Activated T-cell treated with anti-CD3 and anti-CD28 coated beads, Interleukin-2, amount 50 U/mL, for 24 hours (primary cell): ENCODE measurements around the gene ATP2C2.
"Not testable (repeated sequence)": the region's sequence is repeated elsewhere in the genome, so short reads cannot be mapped to it uniquely, and the experiment has no call there.

ENCODE experiments used
- DNase-seq: peaks from one replicate; pipeline ENCODE4 v3.0.0-alpha.2; 2020
- H3K27ac Mint-ChIP-seq: 2 replicates; pipeline ENCODE4 v1.8.0; 2020; ENCODE audit warnings: mild to moderate bottlenecking, mixed read lengths
- H3K27me3 Mint-ChIP-seq: 2 replicates; pipeline ENCODE4 v1.8.0; 2020; ENCODE audit warnings: mixed read lengths
- H3K36me3 Mint-ChIP-seq: 2 replicates; pipeline ENCODE4 v1.8.0; 2020; ENCODE audit warnings: low read depth, mixed read lengths
- H3K4me1 Mint-ChIP-seq: 2 replicates; pipeline ENCODE4 v1.8.0; 2020; ENCODE audit warnings: low read depth, mixed read lengths
- H3K4me3 Mint-ChIP-seq: 2 replicates; pipeline ENCODE4 v1.8.0; 2020; ENCODE audit warnings: mild to moderate bottlenecking, moderate library complexity, mixed read lengths
- H3K9me3 Mint-ChIP-seq: 2 replicates; pipeline ENCODE4 v1.8.0; 2020; ENCODE audit warnings: mixed read lengths

The ATP2C2 gene

DNA sequence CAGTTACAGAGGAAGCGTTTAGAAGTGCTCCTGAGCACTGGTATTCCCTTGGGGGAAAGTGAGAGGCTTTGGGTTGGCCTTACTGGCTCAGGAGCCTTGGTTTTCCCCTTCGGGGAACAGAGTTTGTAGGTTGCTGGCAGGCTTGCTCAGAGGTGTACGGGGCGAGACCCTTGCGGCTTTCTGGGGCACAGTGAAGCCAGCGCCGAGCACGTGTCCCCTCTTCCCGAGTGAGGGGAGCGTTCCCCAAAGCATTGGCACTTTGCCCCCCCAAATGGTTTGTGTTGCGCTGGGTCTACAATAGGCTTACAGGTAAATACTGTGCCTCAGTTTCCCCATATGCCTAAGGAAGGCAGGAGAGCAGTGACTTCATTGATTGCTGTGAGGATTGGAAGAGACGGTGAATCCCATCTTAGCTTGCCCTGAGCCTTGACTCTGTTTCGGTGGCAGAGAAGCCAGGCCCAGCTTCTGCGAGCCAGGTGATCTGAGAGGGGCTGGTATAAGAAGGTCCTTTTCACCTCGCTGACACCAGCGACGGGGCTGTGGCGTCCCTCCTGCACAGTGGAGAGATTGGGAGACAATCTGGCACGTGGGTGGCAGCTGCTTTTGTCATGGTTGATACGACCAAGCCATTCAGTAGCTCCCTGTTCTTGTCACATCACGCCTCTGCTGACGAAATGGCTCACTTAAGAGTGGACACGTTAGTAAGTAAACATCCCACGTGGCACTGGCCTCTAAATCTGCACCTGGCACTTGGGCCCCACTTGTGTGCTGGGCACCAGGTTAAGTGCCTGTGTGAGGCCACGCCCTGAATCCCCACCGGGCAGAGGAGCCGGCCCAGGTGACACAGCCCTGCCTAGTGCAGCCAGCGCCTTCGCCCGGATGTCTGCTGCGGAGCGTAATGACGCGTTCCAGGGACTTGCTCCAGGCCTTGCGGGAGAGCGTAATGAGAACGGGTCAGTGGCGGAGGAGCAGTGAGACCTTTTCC, 81.1 kb downstream of the ATP2C2 start:
- peak; percentile 15 for DNase-seq
- Mint-ChIP-seq H3K4me1 (no peaks in the 10 kb centered on the region), H3K9me3 (no peaks in the 10 kb centered on the region), H3K27me3 (peaks cover 10% of the 10 kb centered on the region), H3K36me3 (no peaks in the 10 kb centered on the region), H3K4me3 (no peak overlapping the region), H3K27ac (no peak overlapping the region)

DNA sequence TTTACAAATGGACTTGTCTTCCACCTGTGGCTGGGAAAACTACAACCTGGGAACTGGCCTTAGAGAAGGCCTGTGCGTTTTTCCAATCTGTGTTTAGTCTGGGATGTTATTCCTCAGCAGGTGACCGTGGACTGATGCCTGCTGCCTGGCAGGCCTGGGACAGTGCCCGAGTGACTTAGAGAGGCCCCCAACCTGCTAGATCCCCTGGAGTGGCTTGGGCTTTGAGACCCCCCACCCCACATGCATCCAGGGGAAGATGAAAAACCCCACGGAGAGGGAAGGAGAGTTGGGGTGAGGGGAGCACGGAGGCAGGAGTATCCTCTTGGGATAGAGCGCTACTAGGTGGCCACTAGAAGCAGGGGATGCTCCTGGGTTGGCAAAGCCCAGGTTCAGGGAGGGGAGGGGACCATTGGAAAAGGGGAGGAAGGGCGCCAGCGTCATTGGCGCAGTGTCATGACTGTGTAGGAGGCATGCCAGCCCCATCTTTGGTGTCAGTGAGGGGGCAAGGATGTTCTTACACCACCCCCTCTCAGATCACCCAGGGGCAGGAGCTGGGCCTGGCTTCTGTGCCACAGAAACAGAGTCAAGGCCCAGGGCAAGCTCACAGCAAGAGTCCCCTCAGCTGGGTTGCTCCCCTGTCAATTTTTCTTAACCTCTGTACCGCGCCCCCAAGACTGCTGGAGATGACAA, 82.0 kb downstream of the ATP2C2 start:
- no peaks in the 10 kb centered on the region for H3K4me1 Mint-ChIP-seq
- no peak overlapping the region for H3K4me3 Mint-ChIP-seq
- DNase-seq, result peak; percentile 7
- H3K36me3 Mint-ChIP-seq, result no peaks in the 10 kb centered on the region
- H3K9me3 Mint-ChIP-seq, result no peaks in the 10 kb centered on the region
- no peak overlapping the region for H3K27ac Mint-ChIP-seq
- H3K27me3 Mint-ChIP-seq, result peaks cover 4% of the 10 kb centered on the region

DNA sequence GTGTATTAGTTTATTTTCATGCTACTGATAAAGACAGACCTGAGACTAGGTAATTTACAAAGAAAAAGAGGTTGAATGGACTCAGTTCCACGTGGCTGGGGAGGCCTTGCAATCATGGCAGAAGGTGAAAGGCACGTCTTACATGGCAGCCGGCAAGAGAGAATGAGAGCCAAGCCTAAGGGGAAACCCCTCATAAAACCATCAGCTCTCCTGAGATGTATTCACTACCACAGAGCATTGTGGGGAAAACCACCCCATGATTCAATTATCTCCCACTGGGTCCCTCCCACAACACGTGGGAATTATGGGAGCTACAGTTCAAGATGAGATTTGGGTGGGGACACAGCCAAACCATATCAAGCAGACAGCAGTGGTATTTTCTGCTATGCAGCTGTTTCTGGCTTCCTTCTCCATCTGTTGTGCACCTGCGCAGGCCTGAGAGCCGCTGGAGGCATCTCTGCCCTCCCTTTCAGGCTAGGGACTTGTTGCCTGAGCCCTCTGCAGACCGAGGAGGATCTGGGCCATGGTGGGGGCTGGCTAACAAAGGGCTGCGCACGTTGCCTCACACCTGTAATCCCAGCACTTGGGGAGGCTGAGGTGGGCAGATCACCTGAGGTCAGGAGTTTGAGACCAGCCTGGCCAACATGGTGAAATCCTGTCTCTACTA, 82.8 kb downstream of the ATP2C2 start:
- not testable (repeated sequence) for H3K27me3 Mint-ChIP-seq, H3K27ac Mint-ChIP-seq, H3K9me3 Mint-ChIP-seq, H3K4me3 Mint-ChIP-seq, H3K36me3 Mint-ChIP-seq, H3K4me1 Mint-ChIP-seq
- DNase-seq, result peak; percentile 7

DNA sequence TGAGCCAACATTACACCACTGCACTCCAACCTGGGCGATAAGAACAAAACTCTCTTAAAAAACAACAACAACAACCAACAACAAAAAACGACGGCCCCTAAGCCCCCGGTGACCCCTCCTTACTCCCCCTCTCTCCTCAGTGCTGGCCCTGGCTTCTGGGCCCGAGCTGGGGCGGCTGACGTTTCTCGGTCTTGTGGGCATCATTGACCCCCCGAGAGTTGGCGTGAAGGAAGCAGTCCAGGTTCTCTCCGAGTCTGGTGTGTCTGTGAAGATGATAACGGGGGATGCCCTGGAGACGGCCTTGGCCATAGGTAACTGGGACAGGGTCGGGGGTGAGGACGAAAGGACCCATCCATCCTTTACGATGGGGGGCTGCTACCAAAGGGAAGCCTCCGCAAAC, 83.4 kb downstream of the ATP2C2 start:
- peak; percentile 6 for DNase-seq
- Mint-ChIP-seq H3K36me3 (no peaks in the 10 kb centered on the region), H3K27me3 (no peaks in the 10 kb centered on the region), H3K9me3 (no peaks in the 10 kb centered on the region), H3K4me3 (no peak overlapping the region), H3K4me1 (no peaks in the 10 kb centered on the region), H3K27ac (no peak overlapping the region)

DNA sequence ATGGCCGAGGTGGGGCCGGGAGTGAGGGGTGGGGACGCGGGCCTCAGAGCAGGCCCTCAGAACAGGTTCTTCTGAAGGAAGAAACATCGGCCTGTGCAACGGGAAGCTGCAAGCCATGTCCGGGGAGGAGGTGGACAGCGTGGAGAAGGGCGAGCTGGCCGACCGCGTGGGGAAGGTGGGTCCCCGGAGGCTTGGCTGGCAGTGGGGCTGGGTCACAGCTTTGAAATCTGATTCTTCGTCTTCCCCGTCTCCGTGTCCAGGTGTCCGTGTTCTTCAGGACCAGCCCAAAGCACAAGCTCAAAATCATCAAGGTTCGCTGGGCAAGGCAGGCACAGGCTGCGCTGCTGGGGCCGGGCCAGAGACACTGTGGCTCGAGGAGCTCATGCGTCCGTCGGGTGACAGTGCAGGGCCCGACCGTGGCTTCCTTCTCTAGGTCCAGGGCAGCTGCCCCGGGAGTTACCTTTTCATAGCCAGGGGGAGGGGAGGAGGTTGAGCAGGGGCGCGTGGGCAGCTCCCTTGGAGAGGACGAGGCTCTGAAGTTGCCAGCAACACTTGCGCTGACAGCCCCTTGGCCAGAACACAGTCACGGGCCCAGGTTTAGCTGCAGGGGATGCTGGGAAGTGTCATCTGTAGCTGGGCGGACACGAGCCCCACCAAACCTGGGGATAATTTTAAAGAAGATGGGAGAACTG, 84.9 kb downstream of the ATP2C2 start:
- H3K4me3 Mint-ChIP-seq, result no peak overlapping the region
- H3K36me3 Mint-ChIP-seq, result no peaks in the 10 kb centered on the region
- no peaks in the 10 kb centered on the region for H3K9me3 Mint-ChIP-seq
- H3K27me3 Mint-ChIP-seq, result no peaks in the 10 kb centered on the region
- H3K4me1 Mint-ChIP-seq, result no peaks in the 10 kb centered on the region
- DNase-seq, result peak; percentile 16
- H3K27ac Mint-ChIP-seq, result no peak overlapping the region

DNA sequence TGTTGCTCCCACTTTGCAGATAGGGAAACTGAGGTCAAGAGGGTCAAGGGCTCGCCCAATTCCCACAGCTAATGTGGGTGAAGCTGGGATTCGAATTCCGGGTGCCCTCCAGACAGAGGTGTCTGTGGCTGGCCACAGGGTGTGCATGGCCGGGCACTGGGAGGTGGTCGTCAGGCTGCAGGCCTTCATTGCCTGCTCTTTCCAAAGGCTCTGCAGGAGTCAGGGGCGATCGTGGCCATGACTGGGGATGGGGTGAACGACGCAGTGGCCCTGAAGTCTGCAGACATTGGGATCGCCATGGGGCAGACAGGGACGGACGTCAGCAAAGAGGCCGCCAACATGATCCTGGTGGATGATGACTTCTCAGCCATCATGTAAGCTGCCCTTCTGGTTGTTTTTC, 86.3 kb downstream of the ATP2C2 start:
- DNase-seq, result no peak
- Mint-ChIP-seq H3K36me3 (no peaks in the 10 kb centered on the region), H3K4me3 (no peak overlapping the region), H3K27me3 (no peaks in the 10 kb centered on the region), H3K9me3 (no peaks in the 10 kb centered on the region), H3K4me1 (no peaks in the 10 kb centered on the region), H3K27ac (no peak overlapping the region)

DNA sequence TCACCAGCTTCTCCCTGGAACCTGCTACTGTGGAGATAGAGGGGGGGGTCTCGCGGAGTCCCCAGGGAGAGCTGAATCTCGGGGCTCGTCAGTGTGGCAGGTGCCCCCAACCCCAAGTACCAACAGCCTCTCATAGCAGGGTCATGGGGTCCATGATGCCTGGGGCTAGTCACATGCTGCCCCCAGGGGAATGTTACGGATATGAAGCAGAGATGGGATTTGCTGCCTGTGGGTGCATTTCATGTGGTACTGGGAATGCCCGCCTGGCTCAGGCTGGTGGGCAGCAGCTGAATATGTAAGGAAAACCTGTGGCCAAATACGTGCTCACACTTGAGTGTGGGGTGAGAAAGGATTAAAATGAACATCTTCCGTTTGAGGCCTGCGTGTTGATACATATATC, 86.7 kb downstream of the ATP2C2 start:
- Mint-ChIP-seq H3K4me1 (no peaks in the 10 kb centered on the region), H3K27me3 (no peaks in the 10 kb centered on the region), H3K9me3 (no peaks in the 10 kb centered on the region), H3K27ac (no peak overlapping the region), H3K4me3 (no peak overlapping the region), H3K36me3 (no peaks in the 10 kb centered on the region)
- DNase-seq, result no peak

DNA sequence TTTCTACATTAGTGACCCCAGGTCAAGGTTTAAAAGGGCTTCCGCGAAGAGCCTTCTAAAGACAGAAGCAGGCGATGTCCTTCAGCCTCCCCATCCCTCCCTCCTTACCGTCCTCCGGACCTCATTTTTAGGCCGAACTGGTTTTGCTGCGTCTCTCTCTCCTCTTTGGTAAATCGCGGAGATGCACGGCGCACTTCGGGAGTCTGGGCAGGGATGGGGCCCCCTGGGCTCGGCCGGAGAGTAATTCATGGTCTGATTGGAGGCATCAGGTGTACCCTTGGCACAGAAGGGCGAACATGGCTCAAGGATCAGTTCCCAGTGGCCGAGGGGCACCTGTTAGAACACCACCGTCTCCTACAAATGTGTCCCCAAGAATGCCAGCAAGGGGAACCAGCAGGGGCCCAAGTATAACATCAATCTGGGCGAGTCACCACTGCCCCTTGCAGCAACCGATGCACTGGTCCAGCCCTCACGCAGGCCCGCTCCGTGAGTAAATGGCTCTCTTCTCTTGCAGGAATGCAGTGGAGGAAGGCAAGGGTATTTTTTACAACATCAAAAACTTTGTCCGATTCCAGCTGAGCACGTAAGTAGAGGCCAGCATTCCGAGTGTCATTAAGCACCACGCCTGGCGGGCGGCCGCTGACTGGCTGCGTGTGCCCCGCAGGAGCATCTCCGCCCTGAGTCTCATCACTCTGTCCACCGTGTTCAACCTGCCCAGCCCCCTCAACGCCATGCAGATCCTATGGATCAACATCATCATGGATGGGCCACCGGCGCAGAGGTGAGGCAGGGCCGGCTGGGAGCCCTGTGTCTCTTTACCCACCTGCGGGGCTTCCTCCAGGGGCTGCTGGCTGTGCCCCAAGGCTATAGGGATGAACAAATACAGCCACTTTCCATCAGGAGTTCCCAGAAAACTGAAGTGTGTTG, 90.5 kb downstream of the ATP2C2 start:
- DNase-seq, result peak; percentile 9
- no peaks in the 10 kb centered on the region for H3K27me3 Mint-ChIP-seq

DNA sequence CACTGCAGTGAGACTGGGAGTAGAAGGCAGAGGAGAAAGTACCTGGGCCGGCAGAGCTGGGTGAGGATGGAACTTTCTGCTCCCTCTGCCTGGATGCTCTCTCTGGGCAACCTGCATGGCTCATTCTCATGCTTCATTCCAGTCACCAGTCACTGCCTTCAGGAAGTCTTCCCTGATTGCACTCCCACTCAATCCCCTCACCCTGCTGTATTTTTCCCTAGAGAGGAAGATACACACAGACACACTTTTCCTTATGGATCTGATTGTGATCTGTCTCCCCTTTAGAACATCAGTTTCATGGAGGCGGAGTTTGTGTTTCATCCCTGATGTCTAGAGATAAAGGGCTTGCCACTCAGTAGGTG, 91.2 kb downstream of the ATP2C2 start:
- no peak for DNase-seq
- Mint-ChIP-seq H3K27me3 (no peaks in the 10 kb centered on the region), H3K36me3 (peaks cover 6% of the 10 kb centered on the region), H3K27ac (no peak overlapping the region), H3K4me3 (no peak overlapping the region), H3K4me1 (no peaks in the 10 kb centered on the region), H3K9me3 (no peaks in the 10 kb centered on the region)

More for the DNA sequence above, 90.5 kb downstream of the ATP2C2 start:
- Mint-ChIP-seq H3K4me1 (no peaks in the 10 kb centered on the region), H3K36me3 (peaks cover 6% of the 10 kb centered on the region), H3K27ac (no peak overlapping the region), H3K4me3 (no peak overlapping the region), H3K9me3 (no peaks in the 10 kb centered on the region)

DNA sequence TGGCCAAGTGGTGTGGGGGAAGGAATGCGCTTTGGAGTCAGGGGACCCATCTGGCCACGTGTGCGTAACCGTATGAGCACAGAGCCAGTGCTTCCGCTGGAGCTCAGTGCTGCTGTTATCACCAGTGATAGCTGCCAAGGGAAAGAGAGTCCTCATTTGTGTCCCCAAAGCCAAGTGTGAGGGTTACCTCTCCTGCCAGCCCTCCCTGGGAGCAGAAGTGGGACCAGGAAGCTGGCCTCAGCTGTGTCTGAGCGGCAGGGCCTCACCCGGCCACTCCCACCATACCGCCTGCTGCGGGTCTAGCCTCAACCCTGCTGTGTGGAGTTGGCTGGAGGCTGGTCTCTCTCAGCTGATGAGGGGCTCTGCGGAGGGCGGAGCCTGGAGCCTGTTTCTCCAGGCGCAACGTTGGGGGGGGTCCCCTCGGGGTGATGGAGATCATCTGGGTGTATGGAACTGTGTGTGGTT, 91.6 kb downstream of the ATP2C2 start:
- no peaks in the 10 kb centered on the region for H3K27me3 Mint-ChIP-seq
- no peaks in the 10 kb centered on the region for H3K9me3 Mint-ChIP-seq
- H3K27ac Mint-ChIP-seq, result no peak overlapping the region
- H3K36me3 Mint-ChIP-seq, result peaks cover 6% of the 10 kb centered on the region
- H3K4me1 Mint-ChIP-seq, result no peaks in the 10 kb centered on the region
- no peak overlapping the region for H3K4me3 Mint-ChIP-seq
- DNase-seq, result peak; percentile 8

DNA sequence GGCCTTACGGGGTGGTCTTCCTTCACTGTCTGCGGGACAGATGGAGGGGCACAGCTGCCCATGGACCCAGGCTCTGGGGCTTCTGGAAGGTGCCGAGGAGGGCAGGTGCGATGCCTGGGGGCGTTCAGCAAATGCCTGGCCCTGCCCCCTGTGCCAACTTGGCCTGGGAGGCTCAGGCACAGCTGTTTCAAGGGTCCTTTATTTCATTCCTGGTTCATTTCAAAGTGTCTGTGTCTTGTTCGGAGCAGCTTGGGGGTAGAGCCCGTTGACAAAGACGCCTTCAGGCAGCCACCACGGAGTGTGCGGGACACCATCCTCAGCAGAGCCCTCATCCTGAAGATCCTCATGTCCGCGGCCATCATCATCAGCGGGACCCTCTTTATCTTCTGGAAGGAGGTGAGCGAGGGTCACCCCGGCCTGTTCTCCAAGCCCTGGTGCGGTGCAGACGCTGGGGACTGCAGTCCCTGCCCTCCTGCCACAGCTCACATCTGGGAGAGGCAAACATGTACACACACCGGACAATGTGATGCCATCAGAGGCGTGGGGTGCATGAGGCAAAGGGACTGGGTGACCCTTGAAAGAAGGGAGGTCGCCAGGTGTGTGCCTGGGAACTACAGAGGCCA, 92.2 kb downstream of the ATP2C2 start:
- no peak overlapping the region for H3K27ac Mint-ChIP-seq
- no peak overlapping the region for H3K4me3 Mint-ChIP-seq
- H3K27me3 Mint-ChIP-seq, result no peaks in the 10 kb centered on the region
- no peaks in the 10 kb centered on the region for H3K4me1 Mint-ChIP-seq
- H3K9me3 Mint-ChIP-seq, result no peaks in the 10 kb centered on the region
- H3K36me3 Mint-ChIP-seq, result peaks cover 6% of the 10 kb centered on the region
- peak; percentile 13 for DNase-seq

DNA sequence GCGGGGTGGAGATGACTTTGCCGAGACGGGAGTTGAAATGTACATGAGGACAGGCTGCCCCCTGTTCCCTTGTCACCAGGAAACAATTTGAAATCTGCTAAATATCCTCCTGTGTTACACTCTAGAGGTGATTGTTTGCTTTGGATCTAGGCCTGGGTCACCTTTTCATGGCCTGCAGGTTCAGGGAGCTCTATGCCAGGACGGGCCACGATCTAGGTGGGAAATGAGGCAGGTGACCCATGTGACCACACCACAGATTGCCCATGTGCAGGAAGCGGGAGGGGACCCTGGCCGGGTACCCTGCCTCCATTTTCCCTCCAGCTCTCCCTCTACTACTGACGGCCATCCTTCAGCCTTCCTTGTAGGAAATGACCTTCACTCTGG, 92.7 kb downstream of the ATP2C2 start:
- no peaks in the 10 kb centered on the region for H3K4me1 Mint-ChIP-seq
- H3K9me3 Mint-ChIP-seq, result no peaks in the 10 kb centered on the region
- H3K27ac Mint-ChIP-seq, result no peak overlapping the region
- H3K27me3 Mint-ChIP-seq, result no peaks in the 10 kb centered on the region
- no peak overlapping the region for H3K4me3 Mint-ChIP-seq
- peak; percentile 16 for DNase-seq
- peaks cover 9% of the 10 kb centered on the region for H3K36me3 Mint-ChIP-seq
